Activated CD4-positive, alpha-beta T cell treated with anti-CD3 and anti-CD28 coated beads, Interleukin-10, Interleukin-2, amounts not matched to agents 100 ng/mL and 50 ng/mL, durations not matched to agents 16 hours and 8 hours (primary cell): ENCODE results near the gene CFAP299.
A peak's percentile ranks its signal among the peaks of the same experiment; 100 is the strongest.
"Not testable (repeated sequence)": the region's sequence is repeated elsewhere in the genome, so short reads cannot be mapped to it uniquely, and the experiment has no call there.

ENCODE experiments used
- DNase-seq: peaks from one replicate; pipeline ENCODE4 v3.0.0-alpha.2; 2020

Gene CFAP299

GRCh38 chr4:80614319-80614718 is 278.8 kb downstream of the CFAP299 start:
- DNase-seq: no peak

- DNase-seq: no peak
Measured at GRCh38 chr4:80615099-80615498, 279.6 kb downstream of the CFAP299 start.

- DNase-seq: peak; percentile 8
Measured at GRCh38 chr4:80619070-80619674, 283.6 kb downstream of the CFAP299 start.

GRCh38 chr4:80631861-80632260 is 296.3 kb downstream of the CFAP299 start:
- no peak for DNase-seq

GRCh38 chr4:80637190-80637589 is 301.7 kb downstream of the CFAP299 start:
- DNase-seq: no peak

- DNase-seq: no peak
Measured at GRCh38 chr4:80646061-80646460, 310.5 kb downstream of the CFAP299 start.

GRCh38 chr4:80655662-80656061 is 320.1 kb downstream of the CFAP299 start:
- DNase-seq: no peak

GRCh38 chr4:80670118-80670517 is 334.6 kb downstream of the CFAP299 start:
- not testable (repeated sequence) for DNase-seq

GRCh38 chr4:80678413-80678812 is 342.9 kb downstream of the CFAP299 start:
- DNase-seq: no peak

GRCh38 chr4:80680934-80681333 is 345.4 kb downstream of the CFAP299 start:
- no peak for DNase-seq

- no peak for DNase-seq
Measured at GRCh38 chr4:80685214-80685613, 349.7 kb downstream of the CFAP299 start.

GRCh38 chr4:80687736-80688135 is 352.2 kb downstream of the CFAP299 start:
- not testable (repeated sequence) for DNase-seq

GRCh38 chr4:80694171-80694570 is 358.6 kb downstream of the CFAP299 start:
- DNase-seq: no peak

- DNase-seq: no peak
Measured at GRCh38 chr4:80705311-80705710, 369.8 kb downstream of the CFAP299 start.

- no peak for DNase-seq
Measured at GRCh38 chr4:80709082-80709869, 373.7 kb downstream of the CFAP299 start.

- DNase-seq: no peak
Measured at GRCh38 chr4:80710748-80711451, 375.4 kb downstream of the CFAP299 start.

GRCh38 chr4:80711956-80712355 is 376.4 kb downstream of the CFAP299 start:
- DNase-seq: no peak

- DNase-seq: no peak
Measured at GRCh38 chr4:80713409-80713808, 377.9 kb downstream of the CFAP299 start.

- no peak for DNase-seq
Measured at GRCh38 chr4:80717204-80717603, 381.7 kb downstream of the CFAP299 start.

GRCh38 chr4:80726471-80726870 is 390.9 kb downstream of the CFAP299 start:
- no peak for DNase-seq

GRCh38 chr4:80730158-80730557 is 394.6 kb downstream of the CFAP299 start:
- DNase-seq: no peak

GRCh38 chr4:80731436-80731835 is 395.9 kb downstream of the CFAP299 start:
- no peak for DNase-seq

GRCh38 chr4:80732010-80732409 is 396.5 kb downstream of the CFAP299 start:
- DNase-seq: no peak

GRCh38 chr4:80740375-80740774 is 404.8 kb downstream of the CFAP299 start:
- DNase-seq: no peak
